ENCODE data around the gene ACSF3. TPM values are rescaled to one million over a fixed set of nuclear protein-coding genes. Genes with fewer than 3 reads are reported as not detected.

ACSF3 gene
- total and polyA plus RNA-seq, 2 of the 4 experiments (the other 2 are of a cell fraction), result 9.5 to 14.2 TPM

DNA sequence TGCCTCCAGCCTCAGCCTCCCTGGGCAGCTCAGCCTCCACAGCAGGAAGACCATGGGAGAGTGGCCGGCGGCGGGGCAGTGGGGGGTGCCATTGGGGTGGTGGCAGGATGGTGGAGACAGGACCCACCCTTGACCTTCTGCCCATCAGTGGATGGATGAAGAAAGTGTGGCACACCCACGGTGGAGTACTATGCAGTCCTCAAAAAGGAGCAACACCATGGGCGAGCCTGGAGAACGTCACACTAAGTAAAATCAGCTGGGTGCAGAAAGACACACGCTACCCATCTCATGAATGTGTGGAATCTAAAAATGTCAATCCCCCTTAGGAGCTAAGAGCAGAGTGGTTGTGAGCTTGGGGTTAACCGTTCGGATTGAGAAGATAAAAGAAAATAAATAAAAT, 34.8 kb upstream of the ACSF3 start:
- no peak for ATAC-seq (ENCODE audit: low read depth)
- H3K79me1 ChIP-seq (ENCODE audit: low read depth in 1 of 2, low read length in 2 of 2), result no peaks in the 10 kb centered on the region
- H3K23ac ChIP-seq (ENCODE audit: low read depth, low read length), result no peak overlapping the region
- no CpG with 5 or more reads among the region's 9 CpGs for WGBS, 2 experiments (ENCODE audit: extremely low coverage in 2 of 2, insufficient read length in 1 of 2)
- no peak overlapping the region for H3K4me2 ChIP-seq (ENCODE audit: low read depth, low read length)
- H2AK5ac ChIP-seq (ENCODE audit: low read depth, low read length), result no peak overlapping the region
- no peak overlapping the region for H2BK120ac ChIP-seq (ENCODE audit: low read depth, low read length)
- dilution Hi-C loops (cut with HindIII; ENCODE audit: low sequenced_read_pairs, unreplicated experiment), result no loop called here
- no peak overlapping the region for H2BK5ac ChIP-seq (ENCODE audit: low read depth, low read length, poor library complexity, severe bottlenecking)
- no peaks in the 10 kb centered on the region for H4K20me1 ChIP-seq (ENCODE audit: insufficient read depth, low read length)
- intact Hi-C loops (cut with micrococcal nuclease), result no loop called here
- no peak overlapping the region for H3K9ac ChIP-seq (ENCODE audit: low read depth, low read length)
- H3K4me1 ChIP-seq (ENCODE audit: control insufficient read depth, insufficient read depth, low read length), result no peaks in the 10 kb centered on the region
- no peak overlapping the region for H3K4ac ChIP-seq (ENCODE audit: low read depth, low read length)
- H2AK9ac ChIP-seq (replicated peaks; ENCODE audit: low read depth, low read length, poor library complexity), result no peak overlapping the region
- no peak overlapping the region for H4K91ac ChIP-seq (ENCODE audit: insufficient read depth, low read depth, low read length)
- no peak for TF ChIP-seq RFX5 (IDR thresholded peaks at IDR 0.05; ENCODE audit: low read depth, low read length)
- no peak for TF ChIP-seq MAFK (IDR thresholded peaks at IDR 0.05; ENCODE audit: low read depth, low read length)
- no peak for TF ChIP-seq BHLHE40 (IDR thresholded peaks at IDR 0.05; ENCODE audit: low read depth, low read length)
- TF ChIP-seq, protein P1, sequence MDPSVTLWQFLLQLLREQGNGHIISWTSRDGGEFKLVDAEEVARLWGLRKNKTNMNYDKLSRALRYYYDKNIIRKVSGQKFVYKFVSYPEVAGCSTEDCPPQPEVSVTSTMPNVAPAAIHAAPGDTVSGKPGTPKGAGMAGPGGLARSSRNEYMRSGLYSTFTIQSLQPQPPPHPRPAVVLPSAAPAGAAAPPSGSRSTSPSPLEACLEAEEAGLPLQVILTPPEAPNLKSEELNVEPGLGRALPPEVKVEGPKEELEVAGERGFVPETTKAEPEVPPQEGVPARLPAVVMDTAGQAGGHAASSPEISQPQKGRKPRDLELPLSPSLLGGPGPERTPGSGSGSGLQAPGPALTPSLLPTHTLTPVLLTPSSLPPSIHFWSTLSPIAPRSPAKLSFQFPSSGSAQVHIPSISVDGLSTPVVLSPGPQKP (IDR thresholded peaks at IDR 0.05; ENCODE audit: borderline replicate concordance, low read depth, low read length), result no peak
- TF ChIP-seq, protein P2, sequence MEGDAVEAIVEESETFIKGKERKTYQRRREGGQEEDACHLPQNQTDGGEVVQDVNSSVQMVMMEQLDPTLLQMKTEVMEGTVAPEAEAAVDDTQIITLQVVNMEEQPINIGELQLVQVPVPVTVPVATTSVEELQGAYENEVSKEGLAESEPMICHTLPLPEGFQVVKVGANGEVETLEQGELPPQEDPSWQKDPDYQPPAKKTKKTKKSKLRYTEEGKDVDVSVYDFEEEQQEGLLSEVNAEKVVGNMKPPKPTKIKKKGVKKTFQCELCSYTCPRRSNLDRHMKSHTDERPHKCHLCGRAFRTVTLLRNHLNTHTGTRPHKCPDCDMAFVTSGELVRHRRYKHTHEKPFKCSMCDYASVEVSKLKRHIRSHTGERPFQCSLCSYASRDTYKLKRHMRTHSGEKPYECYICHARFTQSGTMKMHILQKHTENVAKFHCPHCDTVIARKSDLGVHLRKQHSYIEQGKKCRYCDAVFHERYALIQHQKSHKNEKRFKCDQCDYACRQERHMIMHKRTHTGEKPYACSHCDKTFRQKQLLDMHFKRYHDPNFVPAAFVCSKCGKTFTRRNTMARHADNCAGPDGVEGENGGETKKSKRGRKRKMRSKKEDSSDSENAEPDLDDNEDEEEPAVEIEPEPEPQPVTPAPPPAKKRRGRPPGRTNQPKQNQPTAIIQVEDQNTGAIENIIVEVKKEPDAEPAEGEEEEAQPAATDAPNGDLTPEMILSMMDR (conservative IDR thresholded peaks at IDR 0.05; ENCODE audit: low read depth, low read length), result no peak
- TF ChIP-seq, protein P3, sequence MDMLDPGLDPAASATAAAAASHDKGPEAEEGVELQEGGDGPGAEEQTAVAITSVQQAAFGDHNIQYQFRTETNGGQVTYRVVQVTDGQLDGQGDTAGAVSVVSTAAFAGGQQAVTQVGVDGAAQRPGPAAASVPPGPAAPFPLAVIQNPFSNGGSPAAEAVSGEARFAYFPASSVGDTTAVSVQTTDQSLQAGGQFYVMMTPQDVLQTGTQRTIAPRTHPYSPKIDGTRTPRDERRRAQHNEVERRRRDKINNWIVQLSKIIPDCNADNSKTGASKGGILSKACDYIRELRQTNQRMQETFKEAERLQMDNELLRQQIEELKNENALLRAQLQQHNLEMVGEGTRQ (IDR thresholded peaks at IDR 0.05; ENCODE audit: low read depth, low read length), result no peak
- no peak for TF ChIP-seq MAZ (IDR thresholded peaks at IDR 0.05; ENCODE audit: borderline replicate concordance, low read depth, low read length)
- TF ChIP-seq MXI1 (IDR thresholded peaks at IDR 0.05; ENCODE audit: borderline replicate concordance, low read depth, low read length), result no peak
- TF ChIP-seq RCOR1 (IDR thresholded peaks at IDR 0.05; ENCODE audit: insufficient replicate concordance, low read length), result no peak
- no peak for TF ChIP-seq NFE2L2 (IDR thresholded peaks at IDR 0.05; ENCODE audit: low read depth, low read length)
- TF ChIP-seq RAD21 (IDR thresholded peaks at IDR 0.05; ENCODE audit: low read length), result no peak
- TF ChIP-seq POLR2A (IDR thresholded peaks at IDR 0.05; ENCODE audit: low read depth, low read length), result no peak
- TF ChIP-seq CHD1 (IDR thresholded peaks at IDR 0.05; ENCODE audit: low read depth, low read length), result no peak
- TF ChIP-seq CEBPB (IDR thresholded peaks at IDR 0.05; ENCODE audit: low read depth, low read length), result no peak
- TF ChIP-seq SMC3 (IDR thresholded peaks at IDR 0.05; ENCODE audit: low read depth, low read length), result no peak
- TF ChIP-seq FOS (IDR thresholded peaks at IDR 0.05; ENCODE audit: low read depth, low read length), result no peak
- H3K27ac ChIP-seq (ENCODE audit: insufficient read depth, low read length), result no peak overlapping the region
- no peak overlapping the region for H3K56ac ChIP-seq (ENCODE audit: extremely low read depth, insufficient read depth, low read length)
- H3K27me3 ChIP-seq (ENCODE audit: control insufficient read depth, insufficient read depth, low read length), result peaks cover 18% of the 10 kb centered on the region
- H2BK15ac ChIP-seq (ENCODE audit: low read depth, low read length), result no peak overlapping the region
- no TSS peak for BruUV-seq (replicated peaks)
- H3K14ac ChIP-seq (replicated peaks; ENCODE audit: low read depth, low read length), result no peak overlapping the region
- H2AFZ ChIP-seq (replicated peaks; ENCODE audit: low read length, poor library complexity), result no peak overlapping the region
- no peak overlapping the region for H4K5ac ChIP-seq (ENCODE audit: low read depth, low read length)
- no peak overlapping the region for H2BK20ac ChIP-seq (ENCODE audit: low read depth, low read length)
- ChIA-PET CTCF (no interaction called here), POLR2A (ENCODE audit: unreplicated experiment) (no interaction called here)
- in situ Hi-C loops (cut with MboI; ENCODE audit: low sequenced_read_pairs), result no loop called here
- H4K8ac ChIP-seq (ENCODE audit: low read depth in 2 of 2, low read length in 2 of 2), result no peak overlapping the region
- no peaks in the 10 kb centered on the region for H3K36me3 ChIP-seq (ENCODE audit: control insufficient read depth, insufficient read depth, low read length)
- H3K4me3 ChIP-seq (ENCODE audit: insufficient read depth, low read depth, low read length), result no peak overlapping the region
- DNase-seq, result no peak
- no peak overlapping the region for H3K18ac ChIP-seq (ENCODE audit: low read depth, low read length)
- H3K9me1 ChIP-seq (ENCODE audit: insufficient read depth, low read length), result no peaks in the 10 kb centered on the region
- H3K9me3 ChIP-seq (ENCODE audit: control insufficient read depth, insufficient read depth, low read length), result no peaks in the 10 kb centered on the region
